Osteocyte (in vitro differentiated cells): ENCODE data around the gene SAMHD1. TPM values are rescaled to one million over a fixed set of nuclear protein-coding genes. Genes with fewer than 3 reads are reported as not detected.
"Not testable (repeated sequence)": the region's sequence is repeated elsewhere in the genome, so short reads cannot be mapped to it uniquely, and the experiment has no call there.

ENCODE experiments used
- DNase-seq: peaks from one replicate; pipeline ENCODE4 v3.0.0; 2021; ENCODE audit warnings: mixed read lengths; ENCODE audit not compliant: unreplicated experiment; ENCODE audit errors: extremely low spot score
- H3K27ac Mint-ChIP-seq: one replicate; pipeline ENCODE4 v1.8.0; 2021; ENCODE audit warnings: mild to moderate bottlenecking, mixed read lengths; ENCODE audit not compliant: unreplicated experiment
- H3K27me3 Mint-ChIP-seq: one replicate; pipeline ENCODE4 v1.8.0; 2021; ENCODE audit warnings: mixed read lengths; ENCODE audit not compliant: unreplicated experiment
- H3K36me3 Mint-ChIP-seq: one replicate; pipeline ENCODE4 v1.8.0; 2021; ENCODE audit warnings: mixed read lengths; ENCODE audit not compliant: unreplicated experiment
- H3K4me1 Mint-ChIP-seq: one replicate; pipeline ENCODE4 v1.8.0; 2021; ENCODE audit warnings: mixed read lengths; ENCODE audit not compliant: unreplicated experiment
- H3K4me3 Mint-ChIP-seq: one replicate; pipeline ENCODE4 v1.8.0; 2021; ENCODE audit warnings: mild to moderate bottlenecking, moderate library complexity, mixed read lengths; ENCODE audit not compliant: unreplicated experiment
- H3K9me3 Mint-ChIP-seq: one replicate; pipeline ENCODE4 v1.8.0; 2021; ENCODE audit warnings: mixed read lengths; ENCODE audit not compliant: unreplicated experiment
- total RNA-seq: library from RNA; stranded (reverse); gene quantifications from 2 replicates; pipeline ENCODE4 v1.2.1, GENCODE V29; 2021
- TF ChIP-seq, protein P1 (sequence below): fragments of 200-600 bp; sonication (generic); IDR thresholded peaks from 2 replicates; pipeline ENCODE4 v1.5.0; 2021; ENCODE audit warnings: antibody characterized with exemption, mild to moderate bottlenecking, moderate library complexity

The SAMHD1 gene
- total RNA-seq, 1 donor from 2014 or later, result 19.5 TPM

DNA sequence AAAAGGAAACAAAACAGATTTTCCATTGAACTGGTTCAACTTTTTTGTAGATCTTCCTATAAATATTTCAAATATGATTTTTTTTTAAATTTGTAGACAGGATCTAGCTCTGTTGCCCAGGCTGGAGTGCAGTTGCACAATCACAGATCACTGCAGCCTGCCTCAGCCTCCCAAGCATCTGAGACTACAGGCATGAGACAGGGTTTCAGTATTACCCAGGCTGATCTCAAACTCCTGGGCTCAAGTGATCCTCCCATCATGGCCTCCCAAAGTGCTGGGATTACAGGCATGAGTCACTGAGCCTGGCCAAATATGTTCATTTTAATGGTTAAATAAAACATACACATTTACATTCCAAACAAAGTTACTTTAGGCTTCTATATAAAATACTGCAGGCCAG, 33.6 kb downstream of the SAMHD1 start:
- peaks cover 5% of the 10 kb centered on the region for H3K36me3 Mint-ChIP-seq
- H3K4me1 Mint-ChIP-seq, result no peaks in the 10 kb centered on the region
- no peaks in the 10 kb centered on the region for H3K27me3 Mint-ChIP-seq
- TF ChIP-seq, protein P1, sequence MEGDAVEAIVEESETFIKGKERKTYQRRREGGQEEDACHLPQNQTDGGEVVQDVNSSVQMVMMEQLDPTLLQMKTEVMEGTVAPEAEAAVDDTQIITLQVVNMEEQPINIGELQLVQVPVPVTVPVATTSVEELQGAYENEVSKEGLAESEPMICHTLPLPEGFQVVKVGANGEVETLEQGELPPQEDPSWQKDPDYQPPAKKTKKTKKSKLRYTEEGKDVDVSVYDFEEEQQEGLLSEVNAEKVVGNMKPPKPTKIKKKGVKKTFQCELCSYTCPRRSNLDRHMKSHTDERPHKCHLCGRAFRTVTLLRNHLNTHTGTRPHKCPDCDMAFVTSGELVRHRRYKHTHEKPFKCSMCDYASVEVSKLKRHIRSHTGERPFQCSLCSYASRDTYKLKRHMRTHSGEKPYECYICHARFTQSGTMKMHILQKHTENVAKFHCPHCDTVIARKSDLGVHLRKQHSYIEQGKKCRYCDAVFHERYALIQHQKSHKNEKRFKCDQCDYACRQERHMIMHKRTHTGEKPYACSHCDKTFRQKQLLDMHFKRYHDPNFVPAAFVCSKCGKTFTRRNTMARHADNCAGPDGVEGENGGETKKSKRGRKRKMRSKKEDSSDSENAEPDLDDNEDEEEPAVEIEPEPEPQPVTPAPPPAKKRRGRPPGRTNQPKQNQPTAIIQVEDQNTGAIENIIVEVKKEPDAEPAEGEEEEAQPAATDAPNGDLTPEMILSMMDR, result no peak
- DNase-seq, result no peak
- H3K4me3 Mint-ChIP-seq, result no peak overlapping the region
- H3K9me3 Mint-ChIP-seq, result no peaks in the 10 kb centered on the region
- no peak overlapping the region for H3K27ac Mint-ChIP-seq

DNA sequence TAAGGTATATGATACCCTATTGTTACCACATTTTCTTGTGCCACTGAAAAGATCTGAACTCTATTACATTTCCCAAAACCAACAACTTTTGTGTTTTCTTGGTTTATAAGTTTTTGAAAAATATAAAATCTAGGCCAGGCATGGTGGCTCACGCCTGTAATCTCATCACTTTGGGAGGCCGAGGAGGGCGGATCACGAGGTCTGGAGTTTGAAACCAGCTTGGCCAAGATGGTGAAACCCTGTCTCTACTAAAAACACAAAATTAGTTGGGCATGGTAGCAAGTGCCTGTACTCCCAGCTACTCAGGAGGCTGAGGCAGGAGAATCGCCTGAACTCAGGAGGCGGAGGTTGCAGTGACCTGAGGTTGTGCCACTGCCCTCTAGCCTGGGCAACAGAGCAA, 34.3 kb downstream of the SAMHD1 start:
- H3K9me3 Mint-ChIP-seq, result no peaks in the 10 kb centered on the region
- H3K27ac Mint-ChIP-seq, result no peak overlapping the region
- TF ChIP-seq, protein P1, result no peak
- no peaks in the 10 kb centered on the region for H3K27me3 Mint-ChIP-seq
- no peak for DNase-seq
- H3K4me3 Mint-ChIP-seq, result no peak overlapping the region
- peaks cover 7% of the 10 kb centered on the region for H3K36me3 Mint-ChIP-seq
- no peaks in the 10 kb centered on the region for H3K4me1 Mint-ChIP-seq

DNA sequence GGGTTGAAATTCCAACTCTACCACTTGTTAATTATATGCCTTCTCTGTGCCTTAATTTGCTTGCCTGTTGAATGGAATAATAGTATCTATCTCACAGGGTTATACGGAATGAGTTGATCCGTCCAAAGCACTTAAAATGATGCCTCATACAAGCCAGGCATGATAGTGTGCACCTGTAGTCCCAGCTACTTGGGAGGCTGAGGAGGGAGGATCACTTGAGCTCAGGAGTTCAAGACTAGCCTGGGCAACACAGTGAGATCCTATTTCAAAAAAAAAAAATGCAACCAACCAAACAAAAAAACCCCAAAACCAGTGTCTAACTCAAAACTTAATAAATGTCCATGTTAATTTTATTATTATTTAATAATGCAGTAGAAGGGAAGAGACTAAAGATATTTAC, 35.3 kb downstream of the SAMHD1 start:
- Mint-ChIP-seq H3K27ac (no peak overlapping the region), H3K4me3 (no peak overlapping the region), H3K4me1 (no peaks in the 10 kb centered on the region), H3K36me3 (peaks cover 15% of the 10 kb centered on the region), H3K27me3 (no peaks in the 10 kb centered on the region), H3K9me3 (no peaks in the 10 kb centered on the region)
- TF ChIP-seq, protein P1, result no peak
- DNase-seq, result no peak

DNA sequence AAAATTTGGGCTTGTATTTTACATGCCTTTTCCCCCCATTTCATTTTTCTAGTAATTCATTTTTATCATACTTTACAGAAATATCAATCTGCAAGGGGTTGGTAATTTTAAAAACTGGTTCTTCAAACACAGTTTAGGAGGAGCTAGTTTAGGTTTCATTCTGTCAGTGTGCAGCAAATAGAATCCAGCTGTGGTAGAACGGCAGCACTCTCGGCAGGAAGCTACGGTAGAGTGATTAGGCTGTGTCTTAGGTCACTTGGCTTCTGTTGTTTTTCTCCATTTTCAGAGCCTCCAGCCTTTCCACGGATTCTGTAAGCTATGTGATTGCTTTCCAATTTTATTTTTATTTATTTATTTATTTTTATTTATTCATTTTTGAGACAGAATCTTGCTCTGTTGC, 42.9 kb downstream of the SAMHD1 start:
- H3K36me3 Mint-ChIP-seq, result peaks cover 18% of the 10 kb centered on the region
- peaks cover 2% of the 10 kb centered on the region for H3K4me1 Mint-ChIP-seq
- H3K27me3 Mint-ChIP-seq, result no peaks in the 10 kb centered on the region
- H3K4me3 Mint-ChIP-seq, result no peak overlapping the region
- TF ChIP-seq, protein P1, result no peak
- no peak overlapping the region for H3K27ac Mint-ChIP-seq
- DNase-seq, result no peak
- H3K9me3 Mint-ChIP-seq, result no peaks in the 10 kb centered on the region

DNA sequence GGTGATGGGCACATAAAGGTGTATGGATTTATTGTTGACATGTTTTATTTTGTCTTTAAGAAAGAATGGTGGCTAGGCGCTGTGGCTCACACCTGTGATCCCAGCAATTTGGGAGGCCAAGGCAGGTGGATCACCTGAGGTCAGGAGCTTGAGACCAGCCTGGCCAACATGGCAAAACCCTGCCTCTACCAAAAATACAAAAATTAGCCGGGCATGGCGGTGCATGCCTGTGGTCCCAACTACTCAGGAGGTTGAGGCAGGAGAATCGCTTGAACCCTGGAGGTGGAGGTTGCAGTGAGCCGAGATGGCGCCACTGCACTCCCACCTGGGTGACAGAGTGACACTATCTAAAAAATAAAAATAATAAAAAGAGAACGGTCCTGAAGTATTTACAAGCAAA, 45.4 kb downstream of the SAMHD1 start:
- not testable (repeated sequence) for H3K4me3 Mint-ChIP-seq, H3K27ac Mint-ChIP-seq, DNase-seq, H3K4me1 Mint-ChIP-seq, H3K27me3 Mint-ChIP-seq, H3K9me3 Mint-ChIP-seq
- H3K36me3 Mint-ChIP-seq, result peaks cover 16% of the 10 kb centered on the region

DNA sequence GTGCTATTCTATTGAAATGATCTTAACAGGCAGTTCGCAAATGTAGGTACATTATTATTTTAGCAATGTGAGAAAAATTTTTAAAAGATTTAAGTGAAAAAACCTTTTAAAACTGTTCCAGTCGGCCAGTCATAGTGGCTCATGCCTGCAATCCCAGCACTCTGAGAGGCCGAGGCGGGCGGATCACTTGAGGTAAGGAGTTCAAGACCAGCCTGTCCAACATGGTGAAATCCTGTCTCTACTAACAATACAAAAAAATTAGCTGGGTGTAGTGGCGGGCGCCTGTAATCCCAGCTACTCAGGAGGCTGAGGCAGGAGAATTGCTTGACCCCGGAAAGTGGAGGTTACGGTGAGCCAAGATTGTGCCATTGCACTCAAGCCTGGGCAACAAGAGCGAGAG, 45.9 kb downstream of the SAMHD1 start:
- not testable (repeated sequence) for H3K4me3 Mint-ChIP-seq

More for the DNA sequence above, 45.9 kb downstream of the SAMHD1 start:
- H3K27me3 Mint-ChIP-seq, H3K27ac Mint-ChIP-seq, DNase-seq, H3K4me1 Mint-ChIP-seq, H3K9me3 Mint-ChIP-seq: not testable (repeated sequence)
- H3K36me3 Mint-ChIP-seq, result peaks cover 16% of the 10 kb centered on the region
